Measurements from ENCODE around the gene CRABP2.
A peak's percentile ranks its signal among the peaks of the same experiment; 100 is the strongest.

The CRABP2 gene

DNA sequence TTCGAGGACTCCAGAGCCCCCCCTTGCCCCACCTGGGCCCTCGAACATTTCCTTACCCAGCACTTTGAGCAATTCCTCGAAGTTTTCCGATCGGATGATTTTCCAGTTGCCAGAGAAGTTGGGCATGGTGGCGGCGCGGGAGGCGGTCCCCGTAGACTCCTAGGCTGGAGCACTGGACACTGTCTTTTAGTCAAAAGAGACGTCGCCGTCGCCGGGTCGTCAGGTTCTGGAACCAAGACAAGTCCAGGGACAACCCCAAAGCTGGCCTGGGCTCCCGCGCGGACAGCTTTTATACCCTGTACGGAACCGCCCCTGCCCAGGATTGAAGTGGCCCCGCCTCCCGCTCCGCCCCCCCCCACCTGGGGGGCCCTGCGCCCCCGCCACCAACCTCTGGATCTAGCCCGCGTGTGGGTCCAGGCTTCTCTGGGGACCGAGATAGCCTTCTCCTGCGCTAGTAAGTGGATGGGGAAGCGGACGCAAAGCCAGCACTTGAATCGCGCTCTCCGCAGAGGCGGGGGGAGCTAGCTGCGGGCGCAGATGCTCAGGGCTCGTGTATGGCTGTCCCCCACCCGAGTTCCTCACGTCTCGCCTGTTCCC lies at the start of gene CRABP2:
TSS of gene CRABP2 (minus strand) at position 263 of the 597 bp plus-strand sequence. CDS start at position 126, 137 bp downstream.
- peak in 10 of 56 donors; percentile 21 to 67 (median 39) for DNase-seq

- no peak for DNase-seq
Observed at GRCh38 chr1:156754219-156754618, 48.8 kb upstream of the CRABP2 start.

DNA sequence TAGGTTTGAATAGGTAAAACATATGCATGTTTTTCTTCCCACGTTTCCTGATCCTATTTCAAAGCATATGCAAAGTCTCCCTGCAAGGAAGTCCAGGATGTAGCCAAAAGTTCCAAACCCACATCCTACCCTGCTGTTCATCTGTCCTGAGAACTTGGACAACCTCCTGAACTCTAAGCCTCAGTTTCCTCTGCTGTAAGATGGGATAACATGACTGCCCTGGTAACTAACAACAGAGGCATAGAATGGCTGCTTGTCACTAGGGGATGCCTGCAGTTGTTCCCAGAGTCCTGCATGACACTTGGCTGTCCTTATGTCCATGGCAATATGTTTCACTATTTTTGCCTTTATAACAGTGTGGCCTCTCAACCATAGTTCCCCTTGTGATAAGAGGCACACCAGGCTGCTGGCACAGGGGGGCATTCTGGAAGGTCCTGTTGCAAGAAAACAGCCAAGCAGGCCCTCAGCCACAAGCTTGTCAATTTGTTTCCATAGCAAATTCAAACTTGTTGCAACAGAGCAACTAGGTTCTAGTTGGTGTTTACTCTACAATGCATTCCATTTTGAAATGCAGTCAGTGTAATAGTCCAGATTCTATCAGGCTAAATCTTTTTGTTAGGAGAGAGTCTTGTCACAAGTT lies 47.6 kb upstream of the CRABP2 start:
- no peak for DNase-seq

DNA sequence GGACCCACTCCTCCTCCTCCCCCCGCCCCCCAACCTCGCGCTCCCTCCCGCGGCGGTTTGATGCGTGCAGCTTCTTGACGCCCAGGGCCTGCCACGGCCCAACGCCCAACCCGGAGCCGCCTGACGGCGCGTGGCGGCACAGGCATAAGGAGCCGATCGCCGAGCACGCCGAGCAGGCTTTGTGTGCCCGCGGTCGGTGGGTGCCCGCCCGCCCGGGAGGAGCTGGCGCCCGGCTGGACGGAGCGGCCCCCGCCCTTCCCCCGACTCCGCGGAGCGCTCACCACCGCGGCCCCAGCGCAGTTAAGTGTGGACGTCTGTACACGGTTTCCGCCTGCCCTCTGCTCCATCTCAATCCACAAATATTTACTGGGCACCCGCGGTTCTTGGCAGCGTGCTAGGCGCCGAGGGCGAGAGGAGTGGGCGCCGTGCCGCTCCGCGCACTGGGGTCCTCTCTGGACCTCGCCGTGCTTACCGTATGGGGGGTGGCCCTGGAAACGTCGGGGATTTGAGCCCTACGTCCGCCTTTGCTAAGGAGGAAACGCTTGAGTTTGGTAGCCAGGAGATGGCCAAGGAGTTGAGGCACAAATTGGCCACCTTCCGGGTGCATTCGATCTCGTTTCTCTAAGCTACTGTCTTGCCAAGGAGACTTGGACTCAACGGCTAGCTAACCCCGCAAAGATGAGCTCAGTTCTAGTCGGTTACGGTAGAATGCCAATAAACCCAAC lies 46.5 kb upstream of the CRABP2 start:
- peak; percentile 57 to 99 (median 96) for DNase-seq

DNA sequence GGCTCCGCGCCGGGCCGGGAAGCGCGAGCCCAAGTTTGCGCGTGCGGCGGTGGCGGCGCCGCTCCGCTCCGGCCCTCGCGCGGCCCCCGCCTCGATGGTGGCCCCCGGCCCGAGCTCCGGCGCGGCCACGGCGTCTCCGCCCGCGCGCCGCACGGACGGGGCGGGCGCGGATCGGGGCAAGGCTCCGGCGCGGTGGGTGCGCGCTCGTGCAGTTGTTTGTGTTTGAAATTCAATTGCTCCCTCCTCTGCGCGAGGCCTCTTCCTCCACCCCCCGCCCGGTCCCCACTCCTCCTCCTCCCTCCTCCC lies 46.0 kb upstream of the CRABP2 start, which contains the start of gene HDGF:
TSS of gene HDGF (minus strand) at position 225 of the 306 bp plus-strand sequence. CDS start 246 bp downstream, outside the sequence.
- no peak for DNase-seq

- peak in 41 of 56 donors; percentile 7 to 77 (median 59) for DNase-seq
Observed at GRCh38 chr1:156750711-156751450, 45.5 kb upstream of the CRABP2 start.

- peak in 2 of 56 donors; percentile 11 to 14 for DNase-seq
Observed at GRCh38 chr1:156750191-156750672, 44.8 kb upstream of the CRABP2 start.

DNA sequence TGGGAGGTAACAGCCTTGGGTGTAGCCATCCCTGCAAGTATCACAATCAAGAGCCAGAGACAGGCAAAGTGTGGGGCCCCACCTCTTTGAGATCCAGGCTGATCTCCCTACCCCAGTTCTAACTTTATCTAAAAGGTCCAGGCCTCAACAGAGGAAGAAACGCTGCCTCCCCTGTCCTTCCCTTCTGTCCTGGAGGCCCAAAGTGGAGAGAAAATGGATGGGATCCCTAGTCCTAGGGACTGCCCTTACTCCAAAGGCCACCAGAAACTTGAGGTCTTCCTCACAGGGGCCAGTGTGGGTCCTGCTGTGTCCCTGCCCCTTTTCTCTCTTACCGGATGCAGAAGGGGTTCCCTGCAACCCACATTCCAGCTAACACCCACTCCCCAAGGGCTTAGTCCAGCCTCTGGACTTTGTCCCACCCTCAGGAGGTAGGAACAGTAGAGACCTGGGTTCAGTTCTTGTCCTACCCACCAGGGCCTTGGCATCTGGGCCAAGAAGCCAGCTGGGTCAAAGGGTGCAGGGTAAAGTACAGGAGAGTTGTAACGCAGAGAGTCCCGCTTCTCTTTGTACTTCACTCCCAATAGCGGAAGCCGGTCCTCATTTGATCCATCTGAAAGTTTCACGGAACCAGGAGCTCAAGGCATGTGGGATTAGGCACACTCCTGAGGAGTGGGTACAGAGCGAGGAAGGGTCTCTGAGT lies 44.2 kb upstream of the CRABP2 start:
- DNase-seq = no peak

GRCh38 chr1:156748670-156749418 lies 43.5 kb upstream of the CRABP2 start:
- peak in 26 of 56 donors; percentile 8 to 55 (median 34) for DNase-seq

- peak in 2 of 56 donors; percentile 26 to 48 for DNase-seq
Observed at GRCh38 chr1:156747742-156748669, 42.6 kb upstream of the CRABP2 start.

DNA sequence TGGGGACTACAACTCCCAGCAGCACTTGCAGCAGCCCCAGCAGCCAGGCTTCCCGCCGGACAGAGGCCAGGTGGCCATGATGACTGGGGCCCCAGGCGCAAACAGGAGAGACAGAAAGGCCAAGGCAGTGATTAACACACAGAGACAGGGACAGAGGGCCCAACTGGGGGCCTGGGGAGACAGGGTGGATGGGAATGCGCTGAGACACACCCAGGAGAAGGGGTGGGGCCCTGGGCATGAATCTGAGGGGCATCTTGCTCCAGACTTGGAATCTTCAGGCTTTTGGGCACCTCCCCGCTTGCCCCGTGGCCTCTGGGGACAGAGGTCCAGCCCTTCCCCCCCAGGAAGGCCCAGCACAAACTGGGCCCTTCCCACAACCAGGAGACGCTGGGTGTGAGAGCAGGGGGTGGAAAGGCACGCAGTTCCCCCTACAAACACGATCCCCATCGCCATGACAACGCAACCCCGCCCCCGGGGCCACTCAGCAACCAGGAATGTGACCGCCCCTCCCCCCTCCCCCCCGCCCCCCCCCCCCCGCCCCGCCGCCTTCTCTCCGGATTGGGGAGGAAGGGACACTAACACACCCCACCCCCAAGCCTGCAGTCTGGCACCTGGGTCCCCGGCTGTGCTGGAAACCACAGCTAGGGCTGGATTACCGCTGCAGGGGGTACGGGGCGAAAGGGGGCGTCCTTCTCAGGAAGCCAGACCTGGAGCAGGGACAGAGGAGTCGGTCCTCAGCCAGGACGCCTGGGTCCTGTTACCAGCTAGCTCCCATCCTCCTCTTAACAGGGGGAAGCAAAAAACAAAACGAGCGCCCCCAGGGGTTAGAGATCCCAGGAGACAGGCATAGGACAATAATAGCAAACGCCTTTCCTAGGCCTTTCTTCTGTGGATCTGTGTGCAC lies 41.6 kb upstream of the CRABP2 start:
- DNase-seq = peak in 54 of 56 donors; percentile 34 to 88 (median 78)

- DNase-seq = no peak
Observed at GRCh38 chr1:156746406-156746727, 41.0 kb upstream of the CRABP2 start.

DNA sequence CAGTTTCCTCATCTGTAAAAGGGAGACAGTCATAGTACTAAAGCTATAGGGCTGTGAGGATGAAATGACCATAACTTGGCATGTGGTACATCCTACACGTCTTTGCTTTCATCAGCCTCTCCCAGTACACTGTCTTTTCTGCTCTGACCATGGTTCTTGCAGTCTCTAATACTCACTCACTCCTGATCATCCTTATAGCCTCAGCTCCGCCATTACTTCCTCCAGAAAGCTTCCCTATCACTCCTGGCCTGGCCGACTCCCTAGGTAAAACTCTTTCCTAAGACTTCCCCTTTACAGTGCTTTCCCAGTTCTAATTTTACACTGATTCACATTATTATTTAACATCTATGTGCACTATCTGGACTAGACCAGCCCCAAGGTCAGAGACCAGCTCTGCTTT lies 40.5 kb upstream of the CRABP2 start:
- no peak for DNase-seq

- DNase-seq = no peak
Observed at GRCh38 chr1:156744786-156745419, 39.5 kb upstream of the CRABP2 start.

GRCh38 chr1:156744344-156744743 lies 39.0 kb upstream of the CRABP2 start:
- DNase-seq = no peak

- DNase-seq = no peak
Observed at GRCh38 chr1:156743367-156744302, 38.3 kb upstream of the CRABP2 start.
